Measurements from ENCODE around the gene NOSTRIN.

DNA sequence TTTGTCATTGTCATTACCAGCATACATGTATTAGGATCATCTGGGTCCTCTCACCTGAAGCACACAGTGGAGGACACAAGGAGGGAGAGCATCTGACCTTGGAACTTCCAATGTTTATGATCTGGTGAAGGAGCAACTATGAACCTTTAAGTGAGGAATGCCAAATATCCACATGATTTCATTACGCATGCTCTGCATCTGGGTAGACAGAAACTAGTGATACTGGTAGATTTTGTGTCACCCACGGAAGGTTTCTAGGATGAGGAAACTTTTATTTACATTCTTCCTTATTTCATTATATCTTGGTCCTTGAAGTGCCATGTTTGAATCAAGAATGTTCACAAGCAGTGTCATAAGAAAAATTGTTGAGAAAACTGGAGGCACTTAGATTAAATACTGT lies 55.7 kb downstream of the NOSTRIN start:
- TF ChIP-seq EZH2 (IDR thresholded peaks at IDR 0.05), result no peak
- no peak for TF ChIP-seq POLR2AphosphoS5 (IDR thresholded peaks at IDR 0.05; ENCODE audit: low read depth, low read length)
- TF ChIP-seq, protein P1, sequence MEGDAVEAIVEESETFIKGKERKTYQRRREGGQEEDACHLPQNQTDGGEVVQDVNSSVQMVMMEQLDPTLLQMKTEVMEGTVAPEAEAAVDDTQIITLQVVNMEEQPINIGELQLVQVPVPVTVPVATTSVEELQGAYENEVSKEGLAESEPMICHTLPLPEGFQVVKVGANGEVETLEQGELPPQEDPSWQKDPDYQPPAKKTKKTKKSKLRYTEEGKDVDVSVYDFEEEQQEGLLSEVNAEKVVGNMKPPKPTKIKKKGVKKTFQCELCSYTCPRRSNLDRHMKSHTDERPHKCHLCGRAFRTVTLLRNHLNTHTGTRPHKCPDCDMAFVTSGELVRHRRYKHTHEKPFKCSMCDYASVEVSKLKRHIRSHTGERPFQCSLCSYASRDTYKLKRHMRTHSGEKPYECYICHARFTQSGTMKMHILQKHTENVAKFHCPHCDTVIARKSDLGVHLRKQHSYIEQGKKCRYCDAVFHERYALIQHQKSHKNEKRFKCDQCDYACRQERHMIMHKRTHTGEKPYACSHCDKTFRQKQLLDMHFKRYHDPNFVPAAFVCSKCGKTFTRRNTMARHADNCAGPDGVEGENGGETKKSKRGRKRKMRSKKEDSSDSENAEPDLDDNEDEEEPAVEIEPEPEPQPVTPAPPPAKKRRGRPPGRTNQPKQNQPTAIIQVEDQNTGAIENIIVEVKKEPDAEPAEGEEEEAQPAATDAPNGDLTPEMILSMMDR (IDR thresholded peaks at IDR 0.05 in 2 of 3, conservative IDR thresholded peaks at IDR 0.05 in 1 of 3; ENCODE audit: borderline replicate concordance in 1 of 3, insufficient read depth in 1 of 3, low read depth in 2 of 3, low read length in 2 of 3), result no peak
- TF ChIP-seq RAD21 (IDR thresholded peaks at IDR 0.05; ENCODE audit: low read depth), result no peak
- TF ChIP-seq POLR2A (IDR thresholded peaks at IDR 0.05; ENCODE audit: borderline replicate concordance, extremely low read depth, insufficient read depth, insufficient read length), result no peak
- TF ChIP-seq ZNF274 (IDR thresholded peaks at IDR 0.05; ENCODE audit: low read depth, low read length), result no peak
- TF ChIP-seq, protein P2, sequence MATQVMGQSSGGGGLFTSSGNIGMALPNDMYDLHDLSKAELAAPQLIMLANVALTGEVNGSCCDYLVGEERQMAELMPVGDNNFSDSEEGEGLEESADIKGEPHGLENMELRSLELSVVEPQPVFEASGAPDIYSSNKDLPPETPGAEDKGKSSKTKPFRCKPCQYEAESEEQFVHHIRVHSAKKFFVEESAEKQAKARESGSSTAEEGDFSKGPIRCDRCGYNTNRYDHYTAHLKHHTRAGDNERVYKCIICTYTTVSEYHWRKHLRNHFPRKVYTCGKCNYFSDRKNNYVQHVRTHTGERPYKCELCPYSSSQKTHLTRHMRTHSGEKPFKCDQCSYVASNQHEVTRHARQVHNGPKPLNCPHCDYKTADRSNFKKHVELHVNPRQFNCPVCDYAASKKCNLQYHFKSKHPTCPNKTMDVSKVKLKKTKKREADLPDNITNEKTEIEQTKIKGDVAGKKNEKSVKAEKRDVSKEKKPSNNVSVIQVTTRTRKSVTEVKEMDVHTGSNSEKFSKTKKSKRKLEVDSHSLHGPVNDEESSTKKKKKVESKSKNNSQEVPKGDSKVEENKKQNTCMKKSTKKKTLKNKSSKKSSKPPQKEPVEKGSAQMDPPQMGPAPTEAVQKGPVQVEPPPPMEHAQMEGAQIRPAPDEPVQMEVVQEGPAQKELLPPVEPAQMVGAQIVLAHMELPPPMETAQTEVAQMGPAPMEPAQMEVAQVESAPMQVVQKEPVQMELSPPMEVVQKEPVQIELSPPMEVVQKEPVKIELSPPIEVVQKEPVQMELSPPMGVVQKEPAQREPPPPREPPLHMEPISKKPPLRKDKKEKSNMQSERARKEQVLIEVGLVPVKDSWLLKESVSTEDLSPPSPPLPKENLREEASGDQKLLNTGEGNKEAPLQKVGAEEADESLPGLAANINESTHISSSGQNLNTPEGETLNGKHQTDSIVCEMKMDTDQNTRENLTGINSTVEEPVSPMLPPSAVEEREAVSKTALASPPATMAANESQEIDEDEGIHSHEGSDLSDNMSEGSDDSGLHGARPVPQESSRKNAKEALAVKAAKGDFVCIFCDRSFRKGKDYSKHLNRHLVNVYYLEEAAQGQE (IDR thresholded peaks at IDR 0.05; ENCODE audit: low read depth), result no peak

All from HCT116 (cell line).